Right atrium auricular region (tissue), 2 donors: ENCODE data around the gene MEX3D. TPM values are rescaled to one million over a fixed set of nuclear protein-coding genes. Genes with fewer than 3 reads are reported as not detected.

Experiments
- DNase-seq: peaks from one replicate; pipeline ENCODE4 v3.0.0-alpha.2; 2019; ENCODE audit warnings: low spot score
- H3K27ac ChIP-seq, 2 donors: fragments of 200-600 bp; sonication (generic); 1 replicate in 1 of 2; 2 replicates in 1 of 2; pipeline ENCODE4 v1.5.1; 2016 to 2019
- H3K27me3 ChIP-seq, 2 donors: fragments of 200-600 bp; sonication (generic); one replicate each; pipeline versions ENCODE4 v1.5.1 to v1.6.0; 2017 to 2019
- H3K36me3 ChIP-seq: fragments of 200-600 bp; sonication (generic); one replicate; pipeline ENCODE4 v1.5.1; 2016
- H3K4me1 ChIP-seq, 2 donors: fragments of 200-600 bp; sonication (generic); one replicate each; pipeline versions ENCODE4 v1.5.1 to v1.6.0; 2017 to 2019
- H3K4me3 ChIP-seq, 2 donors: fragments of 200-600 bp; sonication (generic); 1 replicate in 1 of 2; 2 replicates in 1 of 2; pipeline ENCODE4 v1.5.1; 2017 to 2019; ENCODE audit warnings: mild to moderate bottlenecking in 1 of 2, moderate library complexity in 1 of 2
- H3K9me3 ChIP-seq, 2 donors: fragments of 200-600 bp; sonication (generic); one replicate each; pipeline ENCODE4 v1.5.1; 2019
- CTCF ChIP-seq, 2 donors: fragments of 200-600 bp; sonication (generic); IDR thresholded peaks; one replicate each; pipeline ENCODE4 v1.5.1; 2019; ENCODE audit warnings: antibody characterized with exemption in 2 of 2
- total RNA-seq, 2 donors: library from RNA; depleted of rRNA; stranded (reverse); fragments of >200 nt; gene quantifications; one replicate each; pipeline ENCODE4 v1.1.0, GENCODE V29; 2016

The MEX3D gene
- total RNA-seq, 2 donors from 2014 or later, result 7.5 to 17.0 TPM

GRCh38 chr19:1510442-1510806, 57.7 kb downstream of the MEX3D start:
- H3K4me1 ChIP-seq, result peaks cover 0 to 22% of the 10 kb centered on the region in 2 donors
- peaks cover 7% of the 10 kb centered on the region for H3K36me3 ChIP-seq
- no peak for TF ChIP-seq CTCF (IDR thresholded peaks at IDR 0.05)
- no peak for DNase-seq
- H3K9me3 ChIP-seq, result no peaks in the 10 kb centered on the region
- no peak overlapping the region for H3K4me3 ChIP-seq
- no peak overlapping the region for H3K27ac ChIP-seq
- no peaks in the 10 kb centered on the region for H3K27me3 ChIP-seq

DNA sequence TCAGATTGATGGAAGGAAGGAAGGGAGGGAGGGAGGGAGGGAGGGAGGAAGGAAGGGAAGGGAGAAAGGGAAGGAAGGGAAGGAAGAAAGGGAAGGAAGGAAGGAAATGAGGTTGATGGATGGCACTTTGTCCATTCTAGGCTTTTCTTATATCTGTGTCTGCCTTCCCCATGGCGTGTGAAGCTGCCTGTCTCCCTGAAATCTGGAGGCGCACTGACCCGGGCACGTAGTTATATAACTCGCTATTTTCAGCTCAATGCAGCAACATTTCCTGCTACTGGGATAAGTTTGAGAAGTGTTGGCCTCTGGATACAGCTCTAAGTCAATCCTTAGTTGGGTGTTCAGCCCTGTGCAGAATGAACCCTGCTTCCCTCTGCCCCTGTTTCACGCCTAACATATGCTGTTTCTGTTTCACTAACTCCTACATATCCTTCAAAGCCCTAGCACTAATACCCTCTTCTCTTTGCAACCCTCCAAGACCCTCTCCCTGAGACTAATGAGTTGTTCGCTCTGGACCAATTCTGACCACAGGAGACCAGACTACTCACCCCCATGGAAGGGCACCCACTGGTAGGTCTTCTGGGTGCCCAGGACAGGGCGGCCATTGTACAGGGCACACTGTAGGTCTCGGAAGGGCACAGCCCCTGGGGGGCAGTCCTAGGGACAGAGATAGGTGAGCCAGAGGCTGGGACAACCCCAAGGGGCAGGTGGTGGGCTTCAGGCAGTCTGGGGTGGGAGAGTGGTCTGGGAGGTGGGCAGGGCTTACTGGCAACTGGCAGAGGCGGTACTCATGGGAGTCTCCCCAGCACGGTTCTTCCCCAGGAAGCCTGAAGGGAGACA, 58.3 kb downstream of the MEX3D start:
- H3K27me3 ChIP-seq, result no peaks in the 10 kb centered on the region
- no peak for TF ChIP-seq CTCF (IDR thresholded peaks at IDR 0.05)
- no peak for DNase-seq
- no peak overlapping the region for H3K27ac ChIP-seq
- no peak overlapping the region for H3K4me3 ChIP-seq
- H3K4me1 ChIP-seq, result peaks cover 0 to 22% of the 10 kb centered on the region in 2 donors
- H3K36me3 ChIP-seq, result peaks cover 11% of the 10 kb centered on the region
- no peaks in the 10 kb centered on the region for H3K9me3 ChIP-seq

- H3K36me3 ChIP-seq, result peaks cover 11% of the 10 kb centered on the region
- no peaks in the 10 kb centered on the region for H3K9me3 ChIP-seq
- no peak for DNase-seq
- peak overlapping the region; percentile 16 to 44 for H3K4me3 ChIP-seq
- no peak for TF ChIP-seq CTCF (IDR thresholded peaks at IDR 0.05)
- peaks cover 0 to 22% of the 10 kb centered on the region in 2 donors for H3K4me1 ChIP-seq
- peak overlapping the region; percentile 83 to 92 for H3K27ac ChIP-seq
- no peaks in the 10 kb centered on the region for H3K27me3 ChIP-seq
These were observed 59.6 kb downstream of the MEX3D start for GRCh38 chr19:1508507-1508856.

DNA sequence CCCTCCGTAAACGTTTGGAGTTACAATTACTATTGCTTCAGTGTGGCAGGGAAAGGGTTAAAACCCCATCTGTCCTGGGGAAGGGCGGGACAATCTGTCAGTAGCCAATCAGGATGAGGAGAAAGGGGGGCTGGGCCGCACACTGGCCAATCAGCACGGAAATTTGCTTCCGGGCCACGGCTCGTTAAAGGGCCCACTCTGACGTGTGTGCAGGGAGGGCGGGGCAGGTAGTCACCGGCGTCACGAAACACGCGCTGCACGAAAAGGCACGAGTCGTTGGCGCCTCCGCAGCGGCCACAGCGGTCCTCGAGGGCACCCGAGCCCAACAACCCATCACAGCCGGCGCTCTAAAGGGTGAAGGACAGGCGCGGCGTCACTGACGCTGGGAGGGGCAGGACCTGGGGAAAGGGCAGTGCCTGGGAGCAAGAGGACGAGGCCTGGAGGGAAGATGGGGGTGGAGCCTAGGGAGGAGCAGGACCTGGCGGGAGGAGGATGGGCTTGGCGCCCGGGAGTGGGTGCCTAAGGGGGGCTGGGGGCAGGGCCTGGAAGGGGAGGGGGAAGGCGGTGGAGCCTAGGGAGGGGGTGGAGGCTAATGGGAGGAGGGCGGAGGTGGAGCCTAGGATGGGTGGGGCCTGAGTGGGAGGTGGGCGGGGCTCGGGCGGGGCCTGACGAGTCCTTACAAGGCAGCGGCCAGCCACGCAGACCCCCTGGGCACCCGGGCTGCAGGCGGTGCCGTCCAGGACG, 60.2 kb downstream of the MEX3D start:
- Histone ChIP-seq H3K9me3 (no peaks in the 10 kb centered on the region), H3K27ac (peak overlapping the region; percentile 83 to 92), H3K27me3 (no peaks in the 10 kb centered on the region), H3K4me3 (peak overlapping the region; percentile 16 to 44), H3K4me1 (peaks cover 0 to 23% of the 10 kb centered on the region in 2 donors), H3K36me3 (peaks cover 11% of the 10 kb centered on the region)
- TF ChIP-seq CTCF (IDR thresholded peaks at IDR 0.05), result no peak
- DNase-seq, result peak; percentile 96

GRCh38 chr19:1507192-1507660, 60.9 kb downstream of the MEX3D start:
- no peaks in the 10 kb centered on the region for H3K27me3 ChIP-seq

More at GRCh38 chr19:1507192-1507660, 60.9 kb downstream of the MEX3D start:
- Histone ChIP-seq H3K36me3 (peaks cover 11% of the 10 kb centered on the region), H3K27ac (peak overlapping the region; percentile 83 to 92), H3K4me1 (peaks cover 0 to 20% of the 10 kb centered on the region in 2 donors), H3K9me3 (no peaks in the 10 kb centered on the region), H3K4me3 (peak overlapping the region in 1 of 2 donors; percentile 44)
- TF ChIP-seq CTCF (IDR thresholded peaks at IDR 0.05), result no peak
- DNase-seq, result no peak
